Caco-2 (cell line): ENCODE results near the gene MNS1. TPM values are rescaled to one million over a fixed set of nuclear protein-coding genes. Genes with fewer than 3 reads are reported as not detected.

ENCODE experiments used
- BruUV-seq: library from RNA; stranded (reverse); fragments of 400-500 nt; replicated peaks from 2 replicates; lab custom pipeline; 2021; lab: Mats Ljungman, UMichigan
- CTCF ChIA-PET: fragments of 300-600 bp; sonication (Branson Sonifier 250); formaldehyde crosslinking; loops from one replicate; lab custom pipeline; 2022; ENCODE audit warnings: antibody characterized with exemption; lab: Charles Lee
- POLR2A ChIA-PET: fragments of 300-600 bp; sonication (Branson Sonifier 250); formaldehyde crosslinking; loops from one replicate; lab custom pipeline; 2022; ENCODE audit warnings: antibody characterized with exemption; lab: Charles Lee
- DNase-seq, 2 experiments: peaks; one replicate each; pipeline versions ENCODE4 v3.0.0 to v3.0.0-alpha.2; 2020 to 2022
- H3K27me3 ChIP-seq: replicated peaks from 2 replicates; pipeline ENCODE4 v1.6.0; 2011; ENCODE audit warnings: low read length; ENCODE audit not compliant: control insufficient read depth, insufficient read depth
- H3K36me3 ChIP-seq: 2 replicates; pipeline ENCODE4 v1.5.1; 2011; ENCODE audit warnings: low read length; ENCODE audit not compliant: control insufficient read depth, insufficient read depth
- H3K4me1 ChIP-seq: fragments of 250-450 bp; sonication (Bioruptor Pico); 2 replicates; pipeline ENCODE4 v1.5.1; 2020; ENCODE audit warnings: mild to moderate bottlenecking
- H3K4me3 ChIP-seq: 2 replicates; pipeline ENCODE4 v1.5.1; 2011; ENCODE audit warnings: low read depth, mild to moderate bottlenecking, control low read depth, low read length
- H3K9me3 ChIP-seq: fragments of 250-450 bp; sonication (Bioruptor Pico); 2 replicates; pipeline ENCODE4 v1.5.1; 2020; ENCODE audit warnings: mild to moderate bottlenecking, moderate library complexity
- H3K27ac Mint-ChIP-seq: one replicate; pipeline ENCODE4 v1.8.0; 2022; ENCODE audit warnings: mixed read lengths; ENCODE audit not compliant: unreplicated experiment
- H3K27me3 Mint-ChIP-seq: one replicate; pipeline ENCODE4 v1.8.0; 2022; ENCODE audit warnings: mixed read lengths; ENCODE audit not compliant: insufficient read depth, unreplicated experiment
- H3K36me3 Mint-ChIP-seq: one replicate; pipeline ENCODE4 v1.8.0; 2022; ENCODE audit warnings: mild to moderate bottlenecking, mixed read lengths; ENCODE audit not compliant: insufficient read depth, unreplicated experiment
- H3K4me1 Mint-ChIP-seq: one replicate; pipeline ENCODE4 v1.8.0; 2022; ENCODE audit warnings: low read depth, mixed read lengths; ENCODE audit not compliant: unreplicated experiment
- H3K4me3 Mint-ChIP-seq: one replicate; pipeline ENCODE4 v1.8.0; 2022; ENCODE audit warnings: mild to moderate bottlenecking, moderate library complexity, mixed read lengths; ENCODE audit not compliant: unreplicated experiment
- H3K9me3 Mint-ChIP-seq: one replicate; pipeline ENCODE4 v1.8.0; 2022; ENCODE audit warnings: mixed read lengths; ENCODE audit not compliant: unreplicated experiment
- intact Hi-C: fragments of 100-400 bp; cut with micrococcal nuclease; formaldehyde crosslinking; loops from one replicate; pipeline ENCODE4 v1.10.0; 2022; ENCODE audit not compliant: unreplicated experiment
- total RNA-seq: library from RNA; stranded (reverse); gene quantifications from 2 replicates; pipeline ENCODE4 v1.2.3, GENCODE V29; 2022
- TF ChIP-seq, protein P1 (sequence below), 2 experiments: fragments of 200-600 bp in 1 of 2; IDR thresholded peaks; 1 replicate in 1 of 2; 2 replicates in 1 of 2; pipeline versions ENCODE4 v1.5.1 to v1.8.0; 2011 to 2022; ENCODE audit warnings: antibody characterized with exemption in 1 of 2, control low read depth in 1 of 2, inconsistent platforms in 1 of 2, low read depth in 1 of 2, low read length in 1 of 2, mild to moderate bottlenecking in 1 of 2, moderate library complexity in 1 of 2; ENCODE audit not compliant: insufficient read depth in 1 of 2, severe bottlenecking in 1 of 2, unreplicated experiment in 1 of 2

MNS1 gene
- total RNA-seq, 1 experiment from 2014 or later = 2.6 TPM

DNA sequence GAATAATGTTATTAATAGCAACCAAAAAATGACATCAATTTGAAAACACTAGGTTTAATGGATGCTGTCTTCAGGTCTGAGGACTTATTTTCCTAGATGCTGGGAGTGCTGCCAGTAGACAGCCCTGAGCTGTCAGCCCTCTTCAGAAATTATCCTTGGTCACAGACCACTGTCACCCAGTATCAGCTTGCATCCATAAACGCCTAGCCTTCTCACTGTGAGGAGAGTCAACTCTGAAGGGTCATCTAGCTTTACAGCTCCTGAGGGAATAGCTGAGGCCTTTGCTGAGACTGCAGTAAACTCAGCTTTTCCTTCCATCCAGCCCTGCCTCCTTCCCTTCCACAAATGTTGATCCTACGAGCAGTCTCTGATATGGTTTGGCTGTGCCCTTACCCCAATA is 19.4 kb upstream of the MNS1 start:
- H3K36me3 ChIP-seq = no peaks in the 10 kb centered on the region
- TF ChIP-seq, protein P1, sequence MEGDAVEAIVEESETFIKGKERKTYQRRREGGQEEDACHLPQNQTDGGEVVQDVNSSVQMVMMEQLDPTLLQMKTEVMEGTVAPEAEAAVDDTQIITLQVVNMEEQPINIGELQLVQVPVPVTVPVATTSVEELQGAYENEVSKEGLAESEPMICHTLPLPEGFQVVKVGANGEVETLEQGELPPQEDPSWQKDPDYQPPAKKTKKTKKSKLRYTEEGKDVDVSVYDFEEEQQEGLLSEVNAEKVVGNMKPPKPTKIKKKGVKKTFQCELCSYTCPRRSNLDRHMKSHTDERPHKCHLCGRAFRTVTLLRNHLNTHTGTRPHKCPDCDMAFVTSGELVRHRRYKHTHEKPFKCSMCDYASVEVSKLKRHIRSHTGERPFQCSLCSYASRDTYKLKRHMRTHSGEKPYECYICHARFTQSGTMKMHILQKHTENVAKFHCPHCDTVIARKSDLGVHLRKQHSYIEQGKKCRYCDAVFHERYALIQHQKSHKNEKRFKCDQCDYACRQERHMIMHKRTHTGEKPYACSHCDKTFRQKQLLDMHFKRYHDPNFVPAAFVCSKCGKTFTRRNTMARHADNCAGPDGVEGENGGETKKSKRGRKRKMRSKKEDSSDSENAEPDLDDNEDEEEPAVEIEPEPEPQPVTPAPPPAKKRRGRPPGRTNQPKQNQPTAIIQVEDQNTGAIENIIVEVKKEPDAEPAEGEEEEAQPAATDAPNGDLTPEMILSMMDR (IDR thresholded peaks at IDR 0.05; ENCODE audit: insufficient read depth in 1 of 2, low read depth in 1 of 2, low read length in 1 of 2, severe bottlenecking in 1 of 2, unreplicated experiment in 1 of 2) = no peak
- Mint-ChIP-seq H3K9me3 (peaks cover 5% of the 10 kb centered on the region), H3K27me3 (peaks cover 7% of the 10 kb centered on the region), H3K27ac (no peak overlapping the region), H3K36me3 (no peaks in the 10 kb centered on the region), H3K4me3 (no peak overlapping the region), H3K4me1 (no peaks in the 10 kb centered on the region)
- intact Hi-C loops = no loop called here
- H3K4me3 ChIP-seq = no peak overlapping the region
- DNase-seq = no peak
- H3K4me1 ChIP-seq = no peaks in the 10 kb centered on the region
- no peaks in the 10 kb centered on the region for H3K9me3 ChIP-seq
- no peaks in the 10 kb centered on the region for H3K27me3 ChIP-seq
- POLR2A ChIA-PET = no interaction called here
- no TSS peak for BruUV-seq
- CTCF ChIA-PET = no interaction called here

DNA sequence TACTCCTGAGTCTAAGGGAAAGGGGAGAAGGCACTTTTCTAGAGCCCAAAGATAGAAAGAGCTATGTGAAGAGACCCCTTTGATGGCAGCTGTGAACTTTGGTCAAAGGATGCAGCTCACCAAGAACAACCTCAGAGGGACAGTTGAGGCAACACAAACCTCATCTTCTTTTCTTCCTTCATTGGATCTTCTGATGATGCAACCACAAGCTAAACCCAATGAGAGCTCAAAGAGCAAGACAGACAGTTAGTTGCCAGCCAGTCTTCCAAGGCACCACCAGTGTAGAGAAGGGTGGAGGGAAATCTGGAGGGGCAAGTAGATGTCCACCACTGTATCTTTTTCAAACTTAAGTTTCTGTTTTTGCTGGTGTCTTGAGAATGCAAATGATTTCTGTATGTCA is 10.4 kb upstream of the MNS1 start:
- H3K27ac Mint-ChIP-seq = no peak overlapping the region
- no peak for DNase-seq
- no peaks in the 10 kb centered on the region for H3K36me3 Mint-ChIP-seq
- H3K9me3 Mint-ChIP-seq = no peaks in the 10 kb centered on the region
- TF ChIP-seq, protein P1 (IDR thresholded peaks at IDR 0.05; ENCODE audit: insufficient read depth in 1 of 2, low read depth in 1 of 2, low read length in 1 of 2, severe bottlenecking in 1 of 2, unreplicated experiment in 1 of 2) = no peak
- H3K4me3 Mint-ChIP-seq = no peak overlapping the region
- intact Hi-C loops = no loop called here
- H3K4me1 Mint-ChIP-seq = no peaks in the 10 kb centered on the region
- H3K27me3 ChIP-seq = no peaks in the 10 kb centered on the region
- no TSS peak for BruUV-seq
- ChIA-PET CTCF (no interaction called here), POLR2A (no interaction called here)
- H3K36me3 ChIP-seq = no peaks in the 10 kb centered on the region
- no peaks in the 10 kb centered on the region for H3K27me3 Mint-ChIP-seq
- no peaks in the 10 kb centered on the region for H3K4me1 ChIP-seq
- no peaks in the 10 kb centered on the region for H3K9me3 ChIP-seq
- no peak overlapping the region for H3K4me3 ChIP-seq

DNA sequence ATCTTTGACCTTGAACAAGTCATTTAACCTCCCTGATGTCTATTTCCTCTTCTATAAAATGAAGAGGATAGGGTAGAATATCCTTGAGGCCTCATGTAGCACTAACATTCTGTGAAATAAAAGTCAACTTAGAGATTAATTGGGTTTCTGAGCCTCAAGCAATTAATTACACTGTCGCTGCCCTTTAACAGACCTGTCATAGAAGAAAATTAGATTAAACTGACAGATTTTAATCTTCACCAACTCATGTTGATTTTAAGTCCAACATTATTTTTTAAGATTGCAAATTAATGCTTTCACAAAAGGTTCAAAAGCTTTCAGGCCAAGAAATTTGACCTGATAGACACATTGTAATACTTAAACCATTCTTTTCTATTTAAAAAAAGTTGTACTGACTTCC is 8.1 kb upstream of the MNS1 start:
- DNase-seq = no peak
- Mint-ChIP-seq H3K4me1 (no peaks in the 10 kb centered on the region), H3K9me3 (no peaks in the 10 kb centered on the region), H3K27me3 (peaks cover 2% of the 10 kb centered on the region), H3K36me3 (no peaks in the 10 kb centered on the region), H3K4me3 (no peak overlapping the region), H3K27ac (no peak overlapping the region)
- no peaks in the 10 kb centered on the region for H3K4me1 ChIP-seq
- CTCF ChIA-PET = no interaction called here
- no peaks in the 10 kb centered on the region for H3K9me3 ChIP-seq
- BruUV-seq = no TSS peak
- TF ChIP-seq, protein P1 (IDR thresholded peaks at IDR 0.05; ENCODE audit: insufficient read depth in 1 of 2, low read depth in 1 of 2, low read length in 1 of 2, severe bottlenecking in 1 of 2, unreplicated experiment in 1 of 2) = no peak
- H3K36me3 ChIP-seq = no peaks in the 10 kb centered on the region
- POLR2A ChIA-PET = no interaction called here
- no peaks in the 10 kb centered on the region for H3K27me3 ChIP-seq
- H3K4me3 ChIP-seq = no peak overlapping the region
- intact Hi-C loops = no loop called here
